Measurements from ENCODE around the gene MAGI2. TPM values are rescaled to one million over a fixed set of nuclear protein-coding genes. Genes with fewer than 3 reads are reported as not detected.
A peak's percentile ranks its signal among the peaks of the same experiment; 100 is the strongest.

The MAGI2 gene
- 14.3 and 14.7 TPM in 2 replicates for total RNA-seq (2021)
- long read RNA-seq, transcript MAGI2-213 (9 exons, 2,013 nt): major isoform, 5 of 10 reads
- long read RNA-seq, partial matches to known transcripts: 1 of 10 reads
- long read RNA-seq, other reads (novel, unspliced or antisense): 4 of 10 reads

DNA sequence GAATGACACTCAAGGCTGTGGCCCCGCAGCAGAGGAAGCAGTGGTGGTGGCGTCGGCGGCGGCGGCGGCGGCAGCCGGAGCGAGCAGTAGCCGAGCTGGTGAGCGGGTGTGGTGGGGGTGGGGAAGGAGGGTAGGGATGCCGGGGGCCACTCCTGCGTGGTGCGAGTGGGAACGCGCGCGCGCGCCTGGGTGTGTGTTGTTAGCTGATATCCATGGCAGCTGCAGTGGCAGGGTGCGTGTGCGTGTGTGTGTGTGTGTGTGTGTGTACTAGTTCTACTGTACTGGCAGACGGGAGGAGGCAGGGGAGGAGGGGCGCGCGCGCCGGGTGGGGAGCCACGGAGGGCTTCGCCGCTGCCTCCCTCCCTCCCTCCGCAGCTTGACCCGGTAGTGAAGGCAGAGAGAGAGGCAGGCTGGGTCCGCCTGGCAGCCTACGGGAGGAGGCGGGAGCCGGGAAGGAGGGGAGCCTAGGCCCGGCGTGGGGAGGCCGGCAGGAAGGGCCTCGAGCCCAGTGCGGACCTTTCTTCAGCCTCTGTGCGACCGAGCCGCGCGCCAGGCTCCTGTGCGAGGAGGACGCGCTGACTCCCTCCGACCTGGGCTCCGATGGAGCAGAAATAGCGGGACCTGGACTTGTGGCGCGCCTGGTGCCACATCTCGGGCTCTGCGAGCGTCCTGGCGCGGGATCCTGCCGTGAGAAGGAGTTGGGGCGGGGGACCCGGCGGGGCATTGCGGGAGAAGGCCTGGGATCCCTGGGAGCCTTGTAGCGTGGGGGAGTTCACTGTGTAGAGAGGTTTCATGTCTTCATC is at the start of gene MAGI2:
MAGI2 (minus strand) TSS at position 110 of the 803 bp plus-strand sequence. CDS start 347 bp downstream, outside the sequence.
- TF ChIP-seq CTCF (conservative IDR thresholded peaks at IDR 0.05): no peak
- peaks cover 16% of the 10 kb centered on the region; the same call in 1 of the 2 replicates for H3K27me3 ChIP-seq (ENCODE audit: insufficient read depth, low read length)
- no peak within 1 kb of the TSS for H2BK120ac ChIP-seq (ENCODE audit: low read depth, low read length, poor library complexity, severe bottlenecking)
- H3T11ph ChIP-seq (ENCODE audit: low read length): no peak within 1 kb of the TSS
- no peaks in the 10 kb centered on the region for H3K79me2 ChIP-seq (ENCODE audit: insufficient read depth, low read length)
- peak within 1 kb of the TSS; percentile 95 for H3K4me2 ChIP-seq (ENCODE audit: insufficient read depth, insufficient read length, low read length)
- DNase-seq: peak; percentile 66
- no peak within 1 kb of the TSS for H2BK15ac ChIP-seq (ENCODE audit: low read depth, low read length)
- Mint-ChIP-seq H3K27me3 (ENCODE audit: low read depth) (peaks cover 84% of the 10 kb centered on the region), H3K27ac (peak within 1 kb of the TSS in 1 of 3 experiments; percentile 53; a peak in 1 of 7 replicates), H3K9me3 (no peaks in the 10 kb centered on the region), H3K4me1 (peaks cover 18 to 22% of the 10 kb centered on the region in 2 experiments), H3K36me3 (ENCODE audit: insufficient read depth in 1 of 3, low read depth in 3 of 3) (no peaks in the 10 kb centered on the region), H3K4me3 (peak within 1 kb of the TSS; percentile 80 to 95)
- H4K20me1 ChIP-seq (ENCODE audit: control insufficient read depth, insufficient read depth, insufficient read length): no peaks in the 10 kb centered on the region
- no peak within 1 kb of the TSS for H2AK5ac ChIP-seq (ENCODE audit: insufficient read length, low read length)
- WGBS (ENCODE audit: extremely low coverage, insufficient read length, low lambda C conversion rate): no CpG with 5 or more reads among the region's 67 CpGs
- peak within 1 kb of the TSS; percentile 74; the same call in 1 of the 2 replicates for H3K14ac ChIP-seq (ENCODE audit: insufficient read depth, low read length)
- no peak within 1 kb of the TSS for H3K4ac ChIP-seq (ENCODE audit: low read depth, low read length)
- H3K23me2 ChIP-seq (ENCODE audit: insufficient read length, low read depth, low read length, poor library complexity, severe bottlenecking): peaks cover 23% of the 10 kb centered on the region
- H3K9ac ChIP-seq (ENCODE audit: extremely low read depth, insufficient read length, low read length): peak within 1 kb of the TSS; percentile 11
- no peak within 1 kb of the TSS for H2BK12ac ChIP-seq (ENCODE audit: insufficient read length, low read depth, low read length)
- H3K9me3 ChIP-seq (ENCODE audit: control insufficient read depth, low read depth, low read length): no peaks in the 10 kb centered on the region
- no peak within 1 kb of the TSS for H2BK20ac ChIP-seq (ENCODE audit: low read depth, low read length, poor library complexity, severe bottlenecking)
- H4K8ac ChIP-seq (replicated peaks; ENCODE audit: insufficient read length, low read depth, low read length): no peak within 1 kb of the TSS
- H3K18ac ChIP-seq (ENCODE audit: insufficient read length, low read depth, low read length): no peak within 1 kb of the TSS
- no peak within 1 kb of the TSS for H2AFZ ChIP-seq (ENCODE audit: low read length)
- no peak within 1 kb of the TSS for H2BK5ac ChIP-seq (ENCODE audit: insufficient read length, low read length)
- no peak within 1 kb of the TSS for H4K91ac ChIP-seq (ENCODE audit: insufficient read length, low read depth, low read length)
- no peaks in the 10 kb centered on the region for H3K4me1 ChIP-seq (ENCODE audit: insufficient read depth, low read length)
- no peak within 1 kb of the TSS for H4K5ac ChIP-seq (ENCODE audit: insufficient read length, low read depth, low read length)
- no peaks in the 10 kb centered on the region for H3K79me1 ChIP-seq (ENCODE audit: insufficient read depth, low read depth, low read length, poor library complexity, severe bottlenecking)
- no peak within 1 kb of the TSS for H3K56ac ChIP-seq (ENCODE audit: insufficient read length, low read depth, low read length)
- H3K27ac ChIP-seq (ENCODE audit: insufficient read length, low read depth, low read length): no peak within 1 kb of the TSS
- H3K23ac ChIP-seq (ENCODE audit: insufficient read length, low read depth, low read length): no peak within 1 kb of the TSS
